NB4 (cell line): ENCODE measurements around the gene SIX3.

Source experiments
- POLR2A ChIP-seq: IDR thresholded peaks from 2 replicates; pipeline ENCODE4 v1.6.1; 2011; ENCODE audit warnings: mild to moderate bottlenecking; ENCODE audit not compliant: insufficient read length; ENCODE audit errors: extremely low read depth
- TF ChIP-seq, protein P1 (sequence below): IDR thresholded peaks from one replicate; pipeline ENCODE4 v1.5.1; 2012; ENCODE audit warnings: low read depth, low read length
- TF ChIP-seq, protein P2 (sequence below): IDR thresholded peaks from 2 replicates; pipeline ENCODE4 v1.6.1; 2011; ENCODE audit warnings: low read depth, low read length

DNA sequence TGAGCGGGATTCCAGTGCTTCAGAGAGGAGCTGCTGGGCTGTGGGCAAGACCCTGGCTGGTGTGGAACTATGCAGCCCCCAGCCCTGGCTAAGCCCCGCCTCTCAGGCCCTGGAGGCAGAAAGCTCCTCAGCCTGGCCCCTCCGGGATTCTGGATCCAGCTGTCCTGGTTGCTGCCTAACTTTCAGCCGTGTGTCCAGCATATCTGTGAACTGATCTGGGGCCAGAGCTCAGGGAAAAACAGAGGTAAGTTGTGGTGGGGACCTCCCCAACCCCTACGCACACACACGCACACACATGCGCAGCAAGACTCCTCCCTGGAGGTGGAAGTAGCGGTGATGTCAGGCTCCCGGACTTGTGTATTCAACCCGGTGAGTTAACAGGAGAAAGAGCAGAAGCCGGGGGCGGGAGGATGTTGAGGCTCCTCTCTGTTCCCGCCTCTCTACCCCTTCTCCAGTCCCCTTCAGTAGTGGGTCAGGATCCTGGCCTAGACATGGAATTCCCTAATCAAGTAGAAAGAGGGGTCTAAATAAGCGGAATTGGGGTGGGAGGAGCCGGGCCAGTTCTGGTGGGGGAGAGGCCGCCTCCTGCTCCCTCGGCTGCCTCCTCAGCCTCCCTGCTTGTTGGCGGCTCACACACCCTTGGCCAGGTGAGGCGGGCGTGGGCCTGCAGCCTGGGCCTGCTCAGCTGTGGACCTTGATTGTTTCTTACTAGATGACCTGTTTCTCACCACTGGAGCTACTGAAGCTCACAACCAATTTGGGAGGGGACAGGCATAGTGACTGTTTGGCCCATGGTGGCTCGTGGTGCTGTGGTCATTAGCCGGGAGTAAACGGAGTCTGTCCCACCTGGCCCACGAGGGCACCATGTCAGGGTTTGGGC lies 34.3 kb downstream of the SIX3 start:
- TF ChIP-seq, protein P1, sequence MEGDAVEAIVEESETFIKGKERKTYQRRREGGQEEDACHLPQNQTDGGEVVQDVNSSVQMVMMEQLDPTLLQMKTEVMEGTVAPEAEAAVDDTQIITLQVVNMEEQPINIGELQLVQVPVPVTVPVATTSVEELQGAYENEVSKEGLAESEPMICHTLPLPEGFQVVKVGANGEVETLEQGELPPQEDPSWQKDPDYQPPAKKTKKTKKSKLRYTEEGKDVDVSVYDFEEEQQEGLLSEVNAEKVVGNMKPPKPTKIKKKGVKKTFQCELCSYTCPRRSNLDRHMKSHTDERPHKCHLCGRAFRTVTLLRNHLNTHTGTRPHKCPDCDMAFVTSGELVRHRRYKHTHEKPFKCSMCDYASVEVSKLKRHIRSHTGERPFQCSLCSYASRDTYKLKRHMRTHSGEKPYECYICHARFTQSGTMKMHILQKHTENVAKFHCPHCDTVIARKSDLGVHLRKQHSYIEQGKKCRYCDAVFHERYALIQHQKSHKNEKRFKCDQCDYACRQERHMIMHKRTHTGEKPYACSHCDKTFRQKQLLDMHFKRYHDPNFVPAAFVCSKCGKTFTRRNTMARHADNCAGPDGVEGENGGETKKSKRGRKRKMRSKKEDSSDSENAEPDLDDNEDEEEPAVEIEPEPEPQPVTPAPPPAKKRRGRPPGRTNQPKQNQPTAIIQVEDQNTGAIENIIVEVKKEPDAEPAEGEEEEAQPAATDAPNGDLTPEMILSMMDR = no peak
- TF ChIP-seq, protein P2, sequence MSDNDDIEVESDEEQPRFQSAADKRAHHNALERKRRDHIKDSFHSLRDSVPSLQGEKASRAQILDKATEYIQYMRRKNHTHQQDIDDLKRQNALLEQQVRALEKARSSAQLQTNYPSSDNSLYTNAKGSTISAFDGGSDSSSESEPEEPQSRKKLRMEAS = no peak
- TF ChIP-seq POLR2A = no peak
